OCI-LY3 (cell line): Measurements from ENCODE around the gene MYOG.
A peak's percentile ranks its signal among the peaks of the same experiment; 100 is the strongest.

ENCODE experiments used
- H2AFZ ChIP-seq: fragments of 200-600, 300-600 bp; shearing (Covaris generic); 2 replicates; pipeline ENCODE4 v1.6.0; 2014; ENCODE audit warnings: antibody characterized with exemption, low read depth, low read length
- H3K27ac ChIP-seq: fragments of 200-600, 300-600 bp; sonication (generic); 2 replicates; pipeline ENCODE4 v1.5.1; 2014; ENCODE audit warnings: mild to moderate bottlenecking, low read length, moderate library complexity, mixed read lengths
- H3K27me3 ChIP-seq: fragments of 200-600, 300-600 bp; sonication (generic); 2 replicates; pipeline ENCODE4 v1.6.1; 2014; ENCODE audit warnings: low read depth, low read length, mixed read lengths
- H3K36me3 ChIP-seq: fragments of 200-600, 300-600 bp; sonication (generic); replicated peaks from 2 replicates; pipeline ENCODE3; 2014; ENCODE audit warnings: low read depth, low read length, mixed read lengths
- H3K4me1 ChIP-seq: fragments of 300-600, 200-600 bp; sonication (generic); 2 replicates; pipeline ENCODE4 v1.6.1; 2014; ENCODE audit warnings: low read length, mixed read lengths
- H3K4me2 ChIP-seq: fragments of 200-600, 300-600 bp; sonication (generic); 2 replicates; pipeline ENCODE4 v1.6.1; 2014; ENCODE audit warnings: low read length, mixed read lengths
- H3K4me3 ChIP-seq: fragments of 300-600, 200-600 bp; sonication (generic); 2 replicates; pipeline ENCODE4 v1.5.1; 2014; ENCODE audit warnings: antibody characterized with exemption, mild to moderate bottlenecking, low read length, moderate library complexity
- H3K79me2 ChIP-seq: fragments of 300-600, 200-600 bp; shearing (Covaris generic); 2 replicates; pipeline ENCODE4 v1.6.1; 2014; ENCODE audit warnings: mild to moderate bottlenecking, low read length, mixed read lengths
- H3K9ac ChIP-seq: fragments of 300-600, 200-600 bp; shearing (Covaris generic); 2 replicates; pipeline ENCODE4 v1.6.0; 2014; ENCODE audit warnings: mild to moderate bottlenecking, low read length, moderate library complexity
- H3K9me3 ChIP-seq: fragments of 200-600, 300-600 bp; shearing (Covaris generic); 2 replicates; pipeline ENCODE4 v1.6.1; 2014; ENCODE audit warnings: low read length, mixed read lengths; ENCODE audit not compliant: insufficient read depth
- H4K20me1 ChIP-seq: fragments of 200-600, 300-600 bp; sonication (generic); 2 replicates; pipeline ENCODE4 v1.6.1; 2016; ENCODE audit warnings: low read length, mixed read lengths; ENCODE audit not compliant: insufficient read depth
- EZH2phosphoT487 ChIP-seq: fragments of 200-600 bp; shearing (Covaris generic); IDR thresholded peaks from 2 replicates; pipeline ENCODE4 v1.6.1; 2018; ENCODE audit warnings: antibody characterized with exemption, mixed run types, low read depth
- TF ChIP-seq, protein P1 (sequence below): fragments of 200-600, 300-600 bp; sonication (generic); IDR thresholded peaks from 2 replicates; pipeline ENCODE4 v1.5.1; 2014; ENCODE audit warnings: antibody characterized with exemption, low read length, low read depth

The MYOG gene

DNA sequence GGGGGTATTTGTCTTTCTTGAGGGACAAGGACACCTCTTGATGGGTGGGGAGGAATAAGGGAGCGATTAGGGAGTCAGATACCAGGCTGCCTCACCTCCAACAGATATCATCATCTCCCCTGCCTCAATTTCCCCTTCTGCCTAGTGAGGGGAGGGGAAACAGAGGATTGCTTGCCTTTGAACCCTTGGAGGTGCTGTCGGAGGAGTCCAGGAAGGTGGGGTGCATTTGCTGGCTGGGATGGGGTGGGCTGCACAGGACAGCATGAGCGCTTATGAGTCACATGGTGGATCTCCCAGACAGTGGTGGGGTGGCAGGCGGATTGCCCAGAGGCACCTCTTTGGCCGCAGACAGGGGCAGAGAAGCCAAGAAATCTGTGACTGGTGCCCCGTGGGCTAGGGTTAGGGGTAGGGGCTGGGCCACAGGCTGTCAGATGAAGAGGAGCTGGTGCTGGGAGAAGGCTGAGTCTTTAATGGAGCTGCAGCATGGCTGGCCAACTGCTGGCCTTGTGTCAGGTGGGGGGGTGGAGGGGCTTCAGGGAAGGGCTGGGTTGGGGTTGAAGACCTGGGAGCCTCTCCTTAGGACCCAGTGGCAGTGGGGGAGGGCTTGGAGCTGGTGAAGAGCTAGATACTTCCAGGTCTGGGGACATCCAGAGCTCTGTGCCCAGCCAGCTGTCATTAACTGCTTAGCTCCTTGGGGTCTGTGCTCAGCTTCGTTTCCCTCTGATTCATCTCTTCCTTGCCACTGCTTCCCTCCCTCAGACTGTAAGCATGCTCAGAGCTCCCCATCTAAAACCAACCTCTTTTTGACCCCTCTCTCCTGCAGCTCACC lies 34.7 kb upstream of the MYOG start:
- no peak overlapping the region for H3K27ac ChIP-seq
- H3K4me3 ChIP-seq = no peak overlapping the region
- TF ChIP-seq EZH2phosphoT487 = no peak
- TF ChIP-seq, protein P1, sequence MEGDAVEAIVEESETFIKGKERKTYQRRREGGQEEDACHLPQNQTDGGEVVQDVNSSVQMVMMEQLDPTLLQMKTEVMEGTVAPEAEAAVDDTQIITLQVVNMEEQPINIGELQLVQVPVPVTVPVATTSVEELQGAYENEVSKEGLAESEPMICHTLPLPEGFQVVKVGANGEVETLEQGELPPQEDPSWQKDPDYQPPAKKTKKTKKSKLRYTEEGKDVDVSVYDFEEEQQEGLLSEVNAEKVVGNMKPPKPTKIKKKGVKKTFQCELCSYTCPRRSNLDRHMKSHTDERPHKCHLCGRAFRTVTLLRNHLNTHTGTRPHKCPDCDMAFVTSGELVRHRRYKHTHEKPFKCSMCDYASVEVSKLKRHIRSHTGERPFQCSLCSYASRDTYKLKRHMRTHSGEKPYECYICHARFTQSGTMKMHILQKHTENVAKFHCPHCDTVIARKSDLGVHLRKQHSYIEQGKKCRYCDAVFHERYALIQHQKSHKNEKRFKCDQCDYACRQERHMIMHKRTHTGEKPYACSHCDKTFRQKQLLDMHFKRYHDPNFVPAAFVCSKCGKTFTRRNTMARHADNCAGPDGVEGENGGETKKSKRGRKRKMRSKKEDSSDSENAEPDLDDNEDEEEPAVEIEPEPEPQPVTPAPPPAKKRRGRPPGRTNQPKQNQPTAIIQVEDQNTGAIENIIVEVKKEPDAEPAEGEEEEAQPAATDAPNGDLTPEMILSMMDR = no peak
- H3K4me1 ChIP-seq = no peaks in the 10 kb centered on the region
- peaks cover 81% of the 10 kb centered on the region for H3K27me3 ChIP-seq
- no peaks in the 10 kb centered on the region for H3K36me3 ChIP-seq
- H2AFZ ChIP-seq = no peak overlapping the region
- H3K79me2 ChIP-seq = no peaks in the 10 kb centered on the region
- H3K9ac ChIP-seq = no peak overlapping the region
- H3K4me2 ChIP-seq = no peak overlapping the region
- no peaks in the 10 kb centered on the region for H4K20me1 ChIP-seq
- no peaks in the 10 kb centered on the region for H3K9me3 ChIP-seq

DNA sequence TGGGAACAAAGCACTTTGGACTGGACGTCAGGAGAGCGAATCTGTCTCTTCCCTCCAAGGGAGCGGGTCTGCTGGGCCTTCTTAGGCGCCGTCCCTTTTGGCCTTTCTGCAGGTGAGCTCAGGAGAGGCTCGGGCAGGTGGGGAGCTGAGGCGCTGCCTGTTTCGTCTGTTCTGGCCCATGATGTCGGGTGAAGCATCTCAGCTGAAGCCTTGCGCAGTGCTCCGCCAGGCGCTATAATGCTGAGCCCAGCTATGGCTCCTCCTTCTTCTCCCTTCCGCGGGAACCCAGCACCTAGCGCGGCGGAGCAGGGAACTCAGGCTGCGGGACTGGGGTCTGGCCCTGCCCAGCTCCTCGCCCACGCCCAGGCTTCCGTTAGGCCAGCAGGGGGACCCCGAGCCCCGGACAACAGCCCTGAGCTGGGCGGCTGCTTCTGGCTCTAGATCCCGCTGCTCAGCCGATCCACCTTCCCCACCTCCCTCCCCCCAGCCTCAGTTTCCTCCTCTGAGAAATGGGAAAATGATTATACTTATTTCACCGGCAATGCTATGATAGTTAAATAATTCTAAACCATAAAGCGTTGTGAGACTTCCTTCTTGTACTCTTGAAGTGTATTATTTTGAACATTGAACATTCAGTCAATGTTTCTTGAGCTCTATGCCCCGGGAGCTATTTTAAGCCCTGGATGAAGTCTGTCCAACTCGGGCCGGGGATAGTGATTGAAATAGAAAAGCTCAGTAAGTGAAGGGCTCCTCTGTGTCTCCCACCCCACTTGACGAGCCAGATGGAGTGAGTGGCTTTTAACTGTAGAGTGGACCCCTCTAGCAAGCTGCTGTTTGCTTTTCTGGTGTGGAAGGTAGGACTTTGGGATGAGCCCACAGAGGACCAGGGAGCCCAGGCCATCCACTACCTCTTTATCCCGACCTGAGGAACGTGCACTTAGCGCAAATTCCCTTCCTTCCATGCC lies 32.1 kb upstream of the MYOG start:
- TF ChIP-seq, protein P1 = peak; percentile 63
- TF ChIP-seq EZH2phosphoT487 = no peak
- Histone ChIP-seq H3K27ac (no peak overlapping the region), H3K27me3 (peaks cover 79% of the 10 kb centered on the region), H3K36me3 (no peaks in the 10 kb centered on the region), H3K9me3 (no peaks in the 10 kb centered on the region), H3K9ac (no peak overlapping the region), H3K4me1 (no peaks in the 10 kb centered on the region), H3K4me3 (no peak overlapping the region), H2AFZ (no peak overlapping the region), H4K20me1 (no peaks in the 10 kb centered on the region), H3K79me2 (no peaks in the 10 kb centered on the region), H3K4me2 (0 out of 2 replicates have a peak overlapping the region, but pooled peaks have one; percentile 9)

DNA sequence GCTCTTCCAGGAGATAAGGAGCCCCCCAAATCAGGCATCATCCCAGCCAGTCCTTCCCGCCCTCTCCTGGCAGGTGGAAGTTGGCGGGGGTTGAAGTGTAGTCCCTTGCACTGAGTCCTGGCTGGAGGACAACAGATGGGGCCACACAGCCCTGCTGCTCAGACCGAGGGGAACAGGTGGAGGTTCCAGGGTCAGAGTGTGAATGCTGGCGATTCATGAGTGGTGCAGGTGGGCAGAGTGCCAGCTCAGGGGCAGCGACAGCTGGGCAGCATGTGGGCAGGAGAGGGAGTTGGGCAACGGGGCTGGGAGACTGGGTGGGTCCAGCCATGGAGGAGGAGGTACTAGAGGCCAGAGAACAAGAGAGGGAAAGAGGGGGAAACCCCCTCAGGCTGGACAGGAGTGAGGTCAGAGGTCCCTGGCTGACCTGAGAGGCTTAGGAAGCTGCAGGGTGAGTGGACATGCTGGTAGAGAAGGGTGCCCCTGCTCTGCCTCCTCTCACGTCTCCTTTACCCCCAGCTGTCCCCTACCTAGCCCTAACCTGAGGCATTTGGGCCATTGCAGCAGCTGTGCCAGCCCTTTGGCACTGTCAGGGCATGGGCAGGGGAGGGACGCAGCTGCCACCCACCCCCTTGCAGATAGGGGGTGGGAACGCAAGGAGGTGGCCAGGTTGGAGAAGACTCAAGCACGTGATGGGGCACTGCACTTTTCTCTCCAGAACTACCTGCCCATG lies 30.4 kb upstream of the MYOG start:
- H3K9ac ChIP-seq = no peak overlapping the region
- H3K4me1 ChIP-seq = no peaks in the 10 kb centered on the region
- H3K27ac ChIP-seq = no peak overlapping the region
- H3K27me3 ChIP-seq = peaks cover 80% of the 10 kb centered on the region
- H2AFZ ChIP-seq = no peak overlapping the region
- H3K79me2 ChIP-seq = no peaks in the 10 kb centered on the region
- no peaks in the 10 kb centered on the region for H3K36me3 ChIP-seq
- no peaks in the 10 kb centered on the region for H3K9me3 ChIP-seq
- no peak overlapping the region for H3K4me3 ChIP-seq
- TF ChIP-seq EZH2phosphoT487 = no peak
- TF ChIP-seq, protein P1 = no peak
- H3K4me2 ChIP-seq = no peak overlapping the region
- H4K20me1 ChIP-seq = no peaks in the 10 kb centered on the region
